IMR-90 (cell line): ENCODE measurements around the gene LEMD1. TPM values are rescaled to one million over a fixed set of nuclear protein-coding genes. Genes with fewer than 3 reads are reported as not detected.

Experiments
- ATAC-seq: fragments of 200-7000 bp; cut with Tn5 transposase; 2 replicates; pipeline ENCODE4 v1.9.1; 2020; ENCODE audit warnings: low read depth, mild to moderate bottlenecking, moderate library complexity
- BruUV-seq: library from RNA; stranded (reverse); fragments of 400-500 nt; replicated peaks from 2 replicates; lab custom pipeline; 2021; lab: Mats Ljungman, UMichigan
- CTCF ChIA-PET: fragments of 300-600 bp; formaldehyde crosslinking; extraction: SDS; loops from one replicate; lab custom pipeline; 2021; ENCODE audit warnings: antibody characterized with exemption; lab: Yijun Ruan, JAX
- POLR2A ChIA-PET: fragments of 300-600 bp; sonication (Branson Sonifier 250); formaldehyde crosslinking; loops from one replicate; lab custom pipeline; 2022; ENCODE audit warnings: antibody characterized with exemption; ENCODE audit not compliant: unreplicated experiment; lab: Charles Lee
- DNase-seq: peaks from one replicate; pipeline ENCODE4 v3.0.0; 2013
- H2AFZ ChIP-seq: replicated peaks from 2 replicates; pipeline ENCODE3; 2013; ENCODE audit warnings: low read length, mild to moderate bottlenecking; ENCODE audit not compliant: poor library complexity
- H2AK5ac ChIP-seq: 2 replicates; pipeline ENCODE4 v1.6.1; 2013; ENCODE audit warnings: low read depth, low read length, inconsistent platforms
- H2AK9ac ChIP-seq: replicated peaks from 2 replicates; pipeline ENCODE3; 2013; ENCODE audit warnings: mild to moderate bottlenecking, low read depth, low read length, moderate library complexity; ENCODE audit not compliant: poor library complexity
- H2BK120ac ChIP-seq: 2 replicates; pipeline ENCODE4 v1.6.1; 2013; ENCODE audit warnings: low read depth, low read length, inconsistent platforms
- H2BK15ac ChIP-seq: 3 replicates; pipeline ENCODE4 v1.6.1; 2013; ENCODE audit warnings: low read depth, low read length, inconsistent platforms
- H2BK20ac ChIP-seq: 2 replicates; pipeline ENCODE4 v1.6.1; 2013; ENCODE audit warnings: low read depth, mild to moderate bottlenecking, inconsistent platforms, low read length, moderate library complexity
- H2BK5ac ChIP-seq: 2 replicates; pipeline ENCODE4 v1.6.1; 2013; ENCODE audit warnings: mild to moderate bottlenecking, low read depth, low read length, inconsistent platforms; ENCODE audit not compliant: poor library complexity, severe bottlenecking
- H3K14ac ChIP-seq: replicated peaks from 2 replicates; pipeline ENCODE4 v1.6.1; 2013; ENCODE audit warnings: low read depth, low read length, inconsistent platforms
- H3K18ac ChIP-seq: 2 replicates; pipeline ENCODE4 v1.6.1; 2013; ENCODE audit warnings: low read depth, low read length, control low read depth
- H3K23ac ChIP-seq: 2 replicates; pipeline ENCODE4 v1.6.1; 2013; ENCODE audit warnings: low read depth, low read length, inconsistent platforms
- H3K27ac ChIP-seq: 2 replicates; pipeline ENCODE4 v1.5.1; 2013; ENCODE audit warnings: mild to moderate bottlenecking, control low read depth, low read length; ENCODE audit not compliant: insufficient read depth
- H3K27me3 ChIP-seq: 2 replicates; pipeline ENCODE4 v1.6.1; 2013; ENCODE audit warnings: low read length; ENCODE audit not compliant: control insufficient read depth, insufficient read depth
- H3K36me3 ChIP-seq: 2 replicates; pipeline ENCODE4 v1.6.1; 2013; ENCODE audit warnings: low read length, mixed read lengths; ENCODE audit not compliant: control insufficient read depth, insufficient read depth
- H3K4ac ChIP-seq: 2 replicates; pipeline ENCODE4 v1.6.1; 2013; ENCODE audit warnings: low read depth, low read length, inconsistent platforms
- H3K4me1 ChIP-seq: 2 replicates; pipeline ENCODE4 v1.6.1; 2013; ENCODE audit warnings: low read length, mixed read lengths; ENCODE audit not compliant: control insufficient read depth, insufficient read depth
- H3K4me2 ChIP-seq: 2 replicates; pipeline ENCODE4 v1.6.1; 2013; ENCODE audit warnings: low read depth, mild to moderate bottlenecking, control low read depth, low read length, moderate library complexity
- H3K4me3 ChIP-seq: 2 replicates; pipeline ENCODE4 v1.5.1; 2013; ENCODE audit warnings: low read depth, mild to moderate bottlenecking, control low read depth, low read length, moderate library complexity; ENCODE audit not compliant: insufficient read depth
- H3K56ac ChIP-seq: 2 replicates; pipeline ENCODE4 v1.6.1; 2013; ENCODE audit warnings: low read length, inconsistent platforms; ENCODE audit not compliant: insufficient read depth; ENCODE audit errors: extremely low read depth
- H3K79me1 ChIP-seq, 2 experiments: 2 replicates each; pipeline ENCODE4 v1.6.1; 2013; ENCODE audit warnings: low read length in 2 of 2, inconsistent platforms in 1 of 2, low read depth in 1 of 2
- H3K9ac ChIP-seq: 2 replicates; pipeline ENCODE4 v1.6.1; 2013; ENCODE audit warnings: low read depth, low read length, control low read depth
- H3K9me1 ChIP-seq: 2 replicates; pipeline ENCODE4 v1.6.1; 2013; ENCODE audit warnings: low read length, inconsistent platforms; ENCODE audit not compliant: insufficient read depth
- H3K9me3 ChIP-seq: 2 replicates; pipeline ENCODE4 v1.6.1; 2013; ENCODE audit warnings: low read length; ENCODE audit not compliant: control insufficient read depth, insufficient read depth
- H4K20me1 ChIP-seq: 2 replicates; pipeline ENCODE4 v1.6.1; 2013; ENCODE audit warnings: low read length, inconsistent platforms; ENCODE audit not compliant: insufficient read depth
- H4K5ac ChIP-seq: 2 replicates; pipeline ENCODE4 v1.6.1; 2013; ENCODE audit warnings: mild to moderate bottlenecking, low read depth, low read length, control low read depth
- H4K8ac ChIP-seq, 2 experiments: 2 replicates each; pipeline ENCODE4 v1.6.1; 2013; ENCODE audit warnings: low read depth in 2 of 2, low read length in 2 of 2, control low read depth in 1 of 2, inconsistent platforms in 1 of 2
- H4K91ac ChIP-seq: 2 replicates; pipeline ENCODE4 v1.6.1; 2013; ENCODE audit warnings: low read depth, low read length, inconsistent platforms; ENCODE audit not compliant: insufficient read depth
- BHLHE40 ChIP-seq: fragments of 150-350 bp; IDR thresholded peaks from 2 replicates; pipeline ENCODE4 v1.6.1; 2016; ENCODE audit warnings: mild to moderate bottlenecking, low read depth, low read length
- CEBPB ChIP-seq: IDR thresholded peaks from 2 replicates; pipeline ENCODE4 v1.6.1; 2012; ENCODE audit warnings: low read depth, low read length, improper control_type of control experiment
- CHD1 ChIP-seq: IDR thresholded peaks from 2 replicates; pipeline ENCODE4 v1.6.1; 2012; ENCODE audit warnings: low read depth, low read length, improper control_type of control experiment
- ELK1 ChIP-seq: fragments of 150-350 bp; IDR thresholded peaks from 2 replicates; pipeline ENCODE4 v1.6.1; 2016; ENCODE audit warnings: low read depth, mild to moderate bottlenecking, low read length, moderate library complexity, borderline replicate concordance
- MAZ ChIP-seq: IDR thresholded peaks from 2 replicates; pipeline ENCODE4 v1.6.1; 2012; ENCODE audit warnings: low read depth, mild to moderate bottlenecking, low read length, improper control_type of control experiment, moderate library complexity, borderline replicate concordance
- MXI1 ChIP-seq: IDR thresholded peaks from 2 replicates; pipeline ENCODE4 v1.6.1; 2012; ENCODE audit warnings: low read depth, mild to moderate bottlenecking, low read length, moderate library complexity, borderline replicate concordance
- POLR2A ChIP-seq: IDR thresholded peaks from 2 replicates; pipeline ENCODE4 v1.6.1; 2012; ENCODE audit warnings: mild to moderate bottlenecking, low read depth, low read length
- RAD21 ChIP-seq: IDR thresholded peaks from 2 replicates; pipeline ENCODE4 v1.6.1; 2012; ENCODE audit warnings: low read length, improper control_type of control experiment
- RCOR1 ChIP-seq: IDR thresholded peaks from 2 replicates; pipeline ENCODE4 v1.6.1; 2012; ENCODE audit warnings: mild to moderate bottlenecking, low read length, improper control_type of control experiment; ENCODE audit not compliant: insufficient replicate concordance
- RFX5 ChIP-seq: IDR thresholded peaks from 2 replicates; pipeline ENCODE4 v1.8.0; 2012; ENCODE audit warnings: low read depth, mild to moderate bottlenecking, low read length, moderate library complexity
- WGBS, 2 experiments: methylation state at CpG; one replicate each; pipeline versions ENCODE4 v1.1.5 to v1.1.7; 2013; ENCODE audit warnings: missing lambda C conversion rate in 2 of 2; ENCODE audit not compliant: insufficient read length in 1 of 2; ENCODE audit errors: extremely low coverage in 2 of 2; 5-methylcytosine and 5-hydroxymethylcytosine counted together
- dilution Hi-C: fragments of 300-500 bp; cut with HindIII; formaldehyde crosslinking; loops from one replicate; pipeline ENCODE4 v1.14.3; 2018; ENCODE audit warnings: low sequenced_read_pairs; ENCODE audit not compliant: unreplicated experiment
- in situ Hi-C: fragments of 300-500 bp; cut with MboI; formaldehyde crosslinking; loops from 3 replicates; pipeline ENCODE4 v1.14.3; 2019; ENCODE audit warnings: low sequenced_read_pairs, inconsistent platforms, mixed read lengths
- intact Hi-C: fragments of 100-400 bp; cut with micrococcal nuclease; formaldehyde crosslinking; loops from 2 replicates; pipeline ENCODE4 v1.10.0; 2022
- polyA plus RNA-seq, 3 experiments: library from polyadenylated mRNA; depleted of rRNA; stranded (reverse); fragments of >200 nt; gene quantifications; 2 replicates each; pipeline ENCODE4 v1.2.3, GENCODE V29; 2012; ENCODE audit warnings: low replicate concordance in 1 of 3
- total RNA-seq: library from RNA; depleted of rRNA; stranded (reverse); fragments of >200 nt; gene quantifications from 2 replicates; pipeline ENCODE4 v1.2.3, GENCODE V29; 2012
- TF ChIP-seq, protein P1 (sequence below): fragments of 150-350 bp; IDR thresholded peaks from 2 replicates; pipeline ENCODE4 v1.6.1; 2017; ENCODE audit warnings: mild to moderate bottlenecking, antibody characterized with exemption, low read length, low read depth

LEMD1 gene
- total and polyA plus RNA-seq, 2 of the 4 experiments (the other 2 are of a cell fraction) = not detected

DNA sequence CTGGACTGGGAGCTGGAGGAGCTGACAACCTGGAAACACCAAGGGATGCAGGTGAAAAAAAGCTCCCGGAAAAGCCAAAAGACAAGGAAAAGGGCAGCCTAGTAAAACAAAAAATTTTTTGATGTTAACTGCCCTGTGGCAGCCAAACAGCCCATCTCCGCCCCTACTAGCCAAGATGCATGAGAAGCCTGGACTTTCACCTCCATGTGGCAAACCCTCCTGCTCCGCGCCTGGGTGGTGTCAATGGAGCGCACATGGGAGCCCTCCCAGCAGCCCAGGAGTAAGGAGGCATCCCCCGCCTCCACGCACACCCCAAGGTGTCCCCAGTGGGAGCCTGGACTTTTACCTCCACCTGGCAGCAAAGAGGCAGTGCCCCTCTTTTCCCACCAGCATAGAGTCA, 30.5 kb downstream of the LEMD1 start:
- dilution Hi-C loops = no loop called here
- intact Hi-C loops = no loop called here

More for the DNA sequence above, 30.5 kb downstream of the LEMD1 start:
- no peak overlapping the region for H3K14ac ChIP-seq
- no peak overlapping the region for H3K9ac ChIP-seq
- TF ChIP-seq MAZ (no peak), RFX5 (no peak), CEBPB (no peak), MXI1 (no peak), BHLHE40 (no peak), ELK1 (no peak), RCOR1 (no peak), CHD1 (no peak), POLR2A (no peak), RAD21 (no peak)
- TF ChIP-seq, protein P1, sequence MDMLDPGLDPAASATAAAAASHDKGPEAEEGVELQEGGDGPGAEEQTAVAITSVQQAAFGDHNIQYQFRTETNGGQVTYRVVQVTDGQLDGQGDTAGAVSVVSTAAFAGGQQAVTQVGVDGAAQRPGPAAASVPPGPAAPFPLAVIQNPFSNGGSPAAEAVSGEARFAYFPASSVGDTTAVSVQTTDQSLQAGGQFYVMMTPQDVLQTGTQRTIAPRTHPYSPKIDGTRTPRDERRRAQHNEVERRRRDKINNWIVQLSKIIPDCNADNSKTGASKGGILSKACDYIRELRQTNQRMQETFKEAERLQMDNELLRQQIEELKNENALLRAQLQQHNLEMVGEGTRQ = no peak
- H3K9me3 ChIP-seq = peaks cover 2% of the 10 kb centered on the region
- no peaks in the 10 kb centered on the region for H3K9me1 ChIP-seq
- no peak overlapping the region for H3K23ac ChIP-seq
- no peaks in the 10 kb centered on the region for H3K36me3 ChIP-seq
- no peaks in the 10 kb centered on the region for H4K20me1 ChIP-seq
- no TSS peak for BruUV-seq
- H3K18ac ChIP-seq = no peak overlapping the region
- H2AK5ac ChIP-seq = no peak overlapping the region
- no peaks in the 10 kb centered on the region for H3K79me1 ChIP-seq
- WGBS, 2 experiments = 100% methylated on average over 1 of the region's 7 CpGs; no CpG with 5 or more reads in 1 of the 2 experiments
- H4K91ac ChIP-seq = no peak overlapping the region
- no peak overlapping the region for H3K4me3 ChIP-seq
- in situ Hi-C loops = no loop called here
- no peak overlapping the region for H2BK15ac ChIP-seq
- ATAC-seq (no peak), DNase-seq (no peak)
- H3K27ac ChIP-seq = no peak overlapping the region
- H2AK9ac ChIP-seq = no peak overlapping the region
- H3K56ac ChIP-seq = no peak overlapping the region
- H2AFZ ChIP-seq = no peak overlapping the region
- H4K8ac ChIP-seq = no peak overlapping the region
- H3K4me2 ChIP-seq = no peak overlapping the region
- H2BK20ac ChIP-seq = no peak overlapping the region
- no peak overlapping the region for H3K4ac ChIP-seq
- no peak overlapping the region for H2BK5ac ChIP-seq
- H3K27me3 ChIP-seq = peaks cover 12% of the 10 kb centered on the region
- no peaks in the 10 kb centered on the region for H3K4me1 ChIP-seq
- no peak overlapping the region for H2BK120ac ChIP-seq
- ChIA-PET CTCF (interaction anchor here (1.0 kb wide), 1 partner anchor 94 kb away, joined by 3 read pairs; no protein-coding TSS in a partner anchor), POLR2A (no interaction called here)
- no peak overlapping the region for H4K5ac ChIP-seq
